NCI-H1694 (cell line): ENCODE measurements around the gene SOHLH2.

ENCODE experiments used
- DNase-seq: peaks from one replicate; lab custom pipeline; 2025; lab: John Stamatoyannopoulos, UW

The SOHLH2 gene

GRCh38 chr13:36214163-36214921, at the start of gene SOHLH2:
TSS of gene SOHLH2 (minus strand) at chr13:36214556. CDS start at chr13:36214526, 30 bp downstream.
- no peak for DNase-seq

- no peak for DNase-seq
These were observed 47.6 kb upstream of the SOHLH2 start for GRCh38 chr13:36261976-36262375.

DNA sequence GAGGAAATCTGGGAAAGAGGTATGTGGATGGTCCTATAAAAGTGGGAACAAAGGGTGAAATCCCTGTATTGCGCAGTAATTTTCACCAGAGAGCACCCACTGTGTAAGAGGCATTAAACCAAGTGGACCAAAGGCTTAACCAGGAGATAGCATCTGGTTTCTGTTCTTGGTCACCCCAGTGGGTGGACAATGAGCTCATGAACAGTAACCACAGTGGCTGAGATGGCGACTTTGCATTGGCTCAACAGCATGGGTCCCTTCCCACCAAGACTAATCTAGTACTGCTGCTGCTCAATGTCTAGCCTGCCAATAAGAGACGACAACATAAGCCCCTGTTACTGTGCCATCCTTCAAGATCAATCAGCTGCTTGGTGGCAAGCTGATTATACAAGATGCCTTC, 46.7 kb upstream of the SOHLH2 start:
- no peak for DNase-seq

- DNase-seq, result no peak
These were observed 45.2 kb upstream of the SOHLH2 start for GRCh38 chr13:36259361-36260137.

- DNase-seq, result no peak
These were observed 44.5 kb upstream of the SOHLH2 start for GRCh38 chr13:36258831-36259230.

DNA sequence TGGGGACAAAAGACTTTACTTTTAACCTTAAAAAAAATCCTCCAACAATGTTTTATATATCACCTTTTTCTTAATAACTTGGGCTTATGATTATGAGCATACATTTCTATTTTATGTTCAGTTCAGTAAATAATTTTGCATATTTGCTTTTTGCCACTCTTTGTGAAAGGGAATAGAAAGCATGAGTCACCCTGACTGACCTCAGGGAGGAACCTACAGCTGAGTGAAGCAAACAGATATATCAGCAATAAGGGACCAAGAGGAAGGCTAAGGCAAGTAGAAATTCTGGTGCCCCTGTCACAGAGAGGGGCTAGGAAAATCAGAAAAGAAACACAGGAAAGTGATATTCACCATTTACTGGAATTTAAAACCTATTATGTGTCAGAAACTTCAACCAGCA, 37.2 kb upstream of the SOHLH2 start:
- no peak for DNase-seq

GRCh38 chr13:36251017-36251416, 36.7 kb upstream of the SOHLH2 start:
- no peak for DNase-seq

GRCh38 chr13:36248700-36249099, 34.3 kb upstream of the SOHLH2 start:
- no peak for DNase-seq

DNA sequence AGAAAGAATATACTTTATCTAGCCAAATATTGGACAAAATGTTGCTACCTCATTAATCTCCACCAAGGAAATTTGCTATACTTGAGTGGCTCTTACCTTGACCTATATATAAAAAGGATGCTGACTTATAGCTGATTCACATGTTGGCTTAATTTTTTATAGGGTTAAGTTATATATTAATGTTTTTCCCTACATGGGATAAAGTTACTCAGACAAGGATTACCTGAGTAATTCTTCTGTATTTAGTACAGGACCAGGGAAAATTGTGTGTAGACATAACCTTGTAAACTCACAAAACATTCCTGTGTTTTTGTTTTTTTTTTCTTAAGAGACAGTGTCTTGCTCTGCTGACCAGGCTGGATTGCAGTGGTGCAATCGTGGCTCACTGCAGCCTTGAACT, 30.6 kb upstream of the SOHLH2 start:
- DNase-seq, result no peak

- DNase-seq, result no peak
These were observed 29.7 kb upstream of the SOHLH2 start for GRCh38 chr13:36244073-36244472.

GRCh38 chr13:36242761-36243160, 28.4 kb upstream of the SOHLH2 start:
- no peak for DNase-seq

GRCh38 chr13:36231236-36231635, 16.9 kb upstream of the SOHLH2 start:
- DNase-seq, result no peak

- DNase-seq, result no peak
These were observed 10.4 kb upstream of the SOHLH2 start for GRCh38 chr13:36224730-36225129.

DNA sequence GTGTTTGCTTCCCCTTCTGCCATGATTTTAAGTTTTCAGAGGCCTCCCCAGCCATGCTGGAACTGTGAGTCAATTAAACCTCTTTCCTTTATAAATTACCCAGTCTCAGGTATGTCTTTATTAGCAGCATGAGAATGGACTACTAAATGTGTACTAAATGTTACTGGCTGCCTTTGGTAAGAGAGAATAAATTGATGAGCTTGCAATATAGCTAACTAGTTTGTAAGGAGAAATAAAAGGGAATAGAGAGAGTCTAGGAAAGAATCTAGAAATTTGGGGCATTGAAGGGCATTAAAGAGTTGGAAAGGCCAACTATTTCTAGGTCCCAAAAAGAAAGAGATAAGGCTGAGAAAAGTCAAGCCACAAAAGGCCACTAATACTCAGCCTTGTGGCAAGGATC, 5.5 kb upstream of the SOHLH2 start:
- no peak for DNase-seq

- DNase-seq, result no peak
These were observed 3.1 kb upstream of the SOHLH2 start for GRCh38 chr13:36217456-36217855.

GRCh38 chr13:36212789-36213188, 1.6 kb downstream of the SOHLH2 start:
- no peak for DNase-seq

DNA sequence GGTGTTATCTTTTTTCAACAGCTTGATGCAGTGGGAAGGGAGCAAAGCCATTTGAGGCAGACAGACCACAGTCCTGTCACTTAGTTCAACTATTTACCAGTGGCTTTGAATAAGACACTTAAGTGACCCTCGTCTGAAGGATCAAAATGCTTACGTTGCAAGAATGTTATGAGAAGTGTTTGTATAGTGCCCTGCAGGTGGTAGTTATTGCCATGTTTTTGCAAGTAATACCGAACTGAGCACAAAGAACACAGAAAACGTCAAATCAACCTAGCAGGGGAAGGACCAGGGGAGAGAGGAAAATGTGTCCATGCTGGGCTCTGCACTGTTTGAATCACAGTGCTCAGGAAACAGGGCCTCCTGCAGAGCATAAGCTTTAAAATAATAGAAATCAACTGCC, 2.8 kb downstream of the SOHLH2 start:
- no peak for DNase-seq

DNA sequence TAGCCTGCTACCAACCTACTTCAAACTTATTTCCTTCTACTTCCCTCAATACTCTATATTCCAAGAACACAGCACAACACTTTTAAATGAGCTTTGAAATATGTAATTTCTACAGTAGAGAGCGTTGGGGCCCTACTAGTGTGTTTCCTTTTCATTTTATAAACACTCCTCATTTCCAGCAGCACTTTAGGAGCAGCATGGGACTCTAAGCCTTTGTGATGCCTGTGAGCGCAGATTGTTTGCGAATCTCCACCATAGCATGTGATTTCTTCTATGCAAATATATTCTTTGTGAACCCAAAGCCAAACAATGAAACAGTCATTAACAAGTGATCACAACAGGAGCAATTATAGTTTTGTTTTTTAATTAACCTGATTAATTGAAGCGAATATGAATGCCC, 3.6 kb downstream of the SOHLH2 start:
- no peak for DNase-seq

DNA sequence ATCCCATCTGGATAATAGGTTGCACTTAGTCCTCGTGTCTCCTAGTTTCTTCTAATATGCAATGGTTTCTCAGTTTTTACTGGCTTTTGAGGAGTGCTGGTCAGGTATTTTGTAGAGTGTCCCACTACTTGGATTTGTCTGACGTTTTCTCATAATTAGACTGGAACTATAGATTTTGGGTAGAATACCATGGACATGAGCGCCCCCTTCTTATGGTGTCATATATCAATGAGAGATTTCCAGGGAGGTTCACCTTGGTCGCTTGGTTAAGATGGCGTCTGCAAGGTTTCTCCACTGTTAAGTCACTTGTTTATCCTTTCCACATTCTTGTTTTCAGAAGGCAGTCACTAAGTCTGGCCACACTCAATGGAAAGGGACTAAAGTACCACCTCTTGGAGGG, 6.7 kb downstream of the SOHLH2 start:
- no peak for DNase-seq

- no peak for DNase-seq
These were observed 21.1 kb downstream of the SOHLH2 start for GRCh38 chr13:36193151-36193855.

DNA sequence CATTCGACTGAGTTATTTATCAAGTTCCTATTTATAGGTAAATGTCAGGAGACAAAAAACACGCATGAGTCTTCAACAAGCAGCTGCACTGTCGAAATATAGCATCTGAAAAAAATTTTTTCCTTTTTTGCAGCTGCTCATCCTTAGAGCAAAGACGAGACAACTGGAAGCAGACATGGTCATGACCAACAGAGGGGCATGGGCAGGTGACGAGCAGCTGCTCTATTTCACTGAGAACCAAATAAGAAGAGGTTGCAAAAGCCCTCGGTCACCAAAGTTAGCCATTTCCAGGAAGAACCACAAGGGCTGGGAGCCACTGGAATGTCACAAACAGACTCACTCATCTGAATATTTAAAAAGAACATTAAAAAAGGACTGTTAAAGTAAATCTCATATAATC, 22.2 kb downstream of the SOHLH2 start:
- no peak for DNase-seq

- DNase-seq, result no peak
These were observed 23.6 kb downstream of the SOHLH2 start for GRCh38 chr13:36190771-36191170.

DNA sequence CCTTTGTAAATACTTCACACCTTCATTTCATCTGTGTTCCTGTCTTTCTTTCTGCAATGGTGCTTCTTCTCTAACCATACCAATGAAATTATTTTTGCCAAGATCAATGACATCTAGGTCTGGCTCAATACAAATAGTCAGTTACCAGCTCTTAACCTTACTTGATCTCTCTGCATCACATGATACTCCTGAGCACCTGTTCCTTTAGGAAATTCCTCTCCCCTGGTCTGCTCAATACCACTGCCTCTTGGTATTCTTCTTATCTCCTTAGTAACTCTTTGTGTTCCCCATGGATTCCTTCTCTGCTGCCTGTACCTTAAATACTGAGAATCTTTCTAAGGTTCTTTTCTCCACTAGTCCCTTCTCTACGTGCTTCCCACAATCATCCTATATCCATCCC, 25.9 kb downstream of the SOHLH2 start:
- DNase-seq, result no peak
